ENCODE data around the gene POLR2E.

POLR2E gene

GRCh38 chr19:1079566-1080111 is 15.5 kb downstream of the POLR2E start:
- DNase-seq: no peak

- peak in 6 of 14 donors; percentile 4 to 45 (median 22) for DNase-seq
Observed at GRCh38 chr19:1076951-1077350, 18.2 kb downstream of the POLR2E start.

- no peak for DNase-seq
Observed at GRCh38 chr19:1076046-1076386, 19.2 kb downstream of the POLR2E start.

GRCh38 chr19:1074544-1075283 is 20.5 kb downstream of the POLR2E start:
- peak in 10 of 14 donors; percentile 2 to 64 (median 32) for DNase-seq

GRCh38 chr19:1073956-1074517 is 21.1 kb downstream of the POLR2E start:
- DNase-seq: no peak

GRCh38 chr19:1073063-1073955 is 21.9 kb downstream of the POLR2E start:
- no peak for DNase-seq

GRCh38 chr19:1072371-1073015 is 22.7 kb downstream of the POLR2E start:
- DNase-seq: no peak

GRCh38 chr19:1070931-1071791 is 24.0 kb downstream of the POLR2E start:
- no peak for DNase-seq

GRCh38 chr19:1070576-1070930 is 24.6 kb downstream of the POLR2E start:
- no peak for DNase-seq

GRCh38 chr19:1069009-1069779 is 26.0 kb downstream of the POLR2E start:
- DNase-seq: peak in 7 of 14 donors; percentile 2 to 62 (median 38)

GRCh38 chr19:1068009-1069001 is 26.9 kb downstream of the POLR2E start:
- peak in 5 of 14 donors; percentile 5 to 42 (median 33) for DNase-seq

- no peak for DNase-seq
Observed at GRCh38 chr19:1067341-1067957, 27.7 kb downstream of the POLR2E start.

- DNase-seq: peak in 2 of 14 donors; percentile 16 to 17
Observed at GRCh38 chr19:1066748-1067340, 28.3 kb downstream of the POLR2E start, which contains the start of gene ARHGAP45. Gene ARHGAP45, plus strand, starts transcription at chr19:1067167. Its CDS starts 239 bp downstream, at chr19:1067406.

GRCh38 chr19:1066251-1066747 is 28.9 kb downstream of the POLR2E start:
- DNase-seq: no peak

- DNase-seq: no peak
Observed at GRCh38 chr19:1065606-1066109, 29.5 kb downstream of the POLR2E start.

- DNase-seq: peak in 2 of 14 donors; percentile 5 to 21
Observed at GRCh38 chr19:1064661-1065605, 30.2 kb downstream of the POLR2E start.

Measured in C1 segment of cervical spinal cord (tissue), 14 donors.